K562 (cell line): ENCODE data around the gene RAP2C. TPM values are rescaled to one million over a fixed set of nuclear protein-coding genes. Genes with fewer than 3 reads are reported as not detected.

Experiments used
- ATAC-seq: fragments of 200-7000 bp; cut with Tn5 transposase; 3 replicates; pipeline ENCODE4 v1.9.1; 2020; ENCODE audit warnings: moderate library complexity
- BruUV-seq: library from RNA; stranded (reverse); fragments of 400-500 nt; replicated peaks from 2 replicates; lab custom pipeline; 2021; lab: Mats Ljungman, UMichigan
- CTCF ChIA-PET: fragments of 300-600 bp; formaldehyde crosslinking; extraction: SDS; loops from one replicate; lab custom pipeline; 2021; ENCODE audit warnings: low intra/inter-chr PET ratio; lab: Yijun Ruan, JAX
- POLR2A ChIA-PET: fragments of 300-600, 350-650 bp; sonication (Branson Sonifier 250); formaldehyde crosslinking; extraction: SDS; loops from one replicate; lab custom pipeline; 2021; ENCODE audit warnings: antibody characterized with exemption, inconsistent platforms; lab: Yijun Ruan, JAX
- DNase-seq, 4 experiments: peaks; one replicate each; pipeline versions ENCODE4 v3.0.0 to v3.0.0-alpha.2; 2011 to 2018; ENCODE audit warnings: low spot score in 3 of 4, mixed read lengths in 3 of 4; ENCODE audit errors: extremely low read depth in 1 of 4
- FAIRE-seq: peaks from 2 replicates; lab custom pipeline; 2011; peaks lifted over from hg19 to GRCh38; lab: Jason Lieb, UNC
- H2AFZ ChIP-seq: 2 replicates; pipeline ENCODE4 v1.6.0; 2011; ENCODE audit warnings: low read depth, low read length, control low read depth, inconsistent platforms
- H3K27ac ChIP-seq: fragments of 200-600 bp; 3 replicates; pipeline ENCODE4 v1.8.0; 2011; ENCODE audit warnings: low read depth, mild to moderate bottlenecking, control low read depth, inconsistent platforms, low read length, moderate library complexity, mixed read lengths; ENCODE audit errors: extremely low read depth
- H3K27me3 ChIP-seq, 2 experiments: fragments of 300-600 bp in 1 of 2; 2 replicates in 1 of 2; 3 replicates in 1 of 2; pipeline versions ENCODE4 v1.6.0 to v1.8.0; 2011; ENCODE audit warnings: inconsistent platforms in 2 of 2, low read length in 2 of 2, mild to moderate bottlenecking in 1 of 2, mixed read lengths in 1 of 2, moderate library complexity in 1 of 2; ENCODE audit not compliant: control insufficient read depth in 2 of 2, insufficient read depth in 2 of 2
- H3K36me3 ChIP-seq: fragments of 300-600 bp; 3 replicates; pipeline ENCODE4 v1.8.0; 2011; ENCODE audit warnings: mild to moderate bottlenecking, low read length, inconsistent platforms; ENCODE audit not compliant: control insufficient read depth, insufficient read depth
- H3K4me1 ChIP-seq, 2 experiments: fragments of 200-600 bp in 1 of 2; replicated peaks in 1 of 2; 2 replicates in 1 of 2; 3 replicates in 1 of 2; pipeline versions ENCODE4 v1.5.1 to v1.8.0; 2011; ENCODE audit warnings: inconsistent platforms in 2 of 2, low read length in 2 of 2, mild to moderate bottlenecking in 1 of 2, mixed read lengths in 1 of 2, moderate library complexity in 1 of 2; ENCODE audit not compliant: control insufficient read depth in 2 of 2, insufficient read depth in 2 of 2
- H3K4me2 ChIP-seq: 2 replicates; pipeline ENCODE4 v1.6.1; 2011; ENCODE audit warnings: low read length, control low read depth, inconsistent platforms, mixed read lengths; ENCODE audit not compliant: insufficient read depth
- H3K4me3 ChIP-seq: fragments of 200-600 bp; sonication (generic), shearing (Covaris generic); 2 replicates; pipeline ENCODE4 v1.5.1; 2016; ENCODE audit warnings: control low read depth, inconsistent platforms
- H3K79me2 ChIP-seq: fragments of 200-600 bp; 3 replicates; pipeline ENCODE4 v1.8.0; 2011; ENCODE audit warnings: low read length, inconsistent platforms; ENCODE audit not compliant: control insufficient read depth, insufficient read depth
- H3K9ac ChIP-seq, 2 experiments: 2 replicates each; pipeline versions ENCODE4 v1.6.0 to v1.6.1; 2011; ENCODE audit warnings: low read depth in 2 of 2, low read length in 2 of 2, control low read depth in 1 of 2, inconsistent platforms in 1 of 2, mild to moderate bottlenecking in 1 of 2, mixed read lengths in 1 of 2; ENCODE audit not compliant: insufficient read depth in 1 of 2
- H3K9me1 ChIP-seq: one replicate; pipeline ENCODE4 v1.6.0; 2011; ENCODE audit warnings: inconsistent platforms, mild to moderate bottlenecking, low read length, moderate library complexity; ENCODE audit not compliant: control insufficient read depth, insufficient read depth
- H3K9me3 ChIP-seq: replicated peaks from 2 replicates; pipeline ENCODE4 v1.5.1; 2011; ENCODE audit warnings: low read depth, low read length, inconsistent platforms; ENCODE audit not compliant: control insufficient read depth, insufficient read depth
- H4K20me1 ChIP-seq: replicated peaks from 2 replicates; pipeline ENCODE4 v1.6.1; 2011; ENCODE audit warnings: low read length, inconsistent platforms, mixed read lengths; ENCODE audit not compliant: control insufficient read depth, insufficient read depth
- ADNP ChIP-seq: fragments of 200-800 bp; sonication (Bioruptor generic); IDR thresholded peaks from 2 replicates; pipeline ENCODE4 v1.6.1; 2016; ENCODE audit warnings: missing genetic modification characterization, missing compliant biosample characterization
- BMI1 ChIP-seq: fragments of 150-350 bp; IDR thresholded peaks from 2 replicates; pipeline ENCODE4 v1.6.1; 2014; ENCODE audit warnings: low read length
- CBFA2T2 ChIP-seq: fragments of 450-650 bp; conservative IDR thresholded peaks from 2 replicates; pipeline ENCODE4 v1.6.1; 2017; ENCODE audit warnings: mild to moderate bottlenecking
- MLX ChIP-seq, 2 experiments: fragments of 450-650 bp in 1 of 2; sonication (generic) in 1 of 2; formaldehyde crosslinking; conservative IDR thresholded peaks; 2 replicates each; pipeline versions ENCODE4 v1.4.0 to v1.8.1; 2020 to 2022; ENCODE audit warnings: mild to moderate bottlenecking in 1 of 2, missing genetic modification reagents in 1 of 2
- MYNN ChIP-seq, 2 experiments: sonication (generic); formaldehyde crosslinking in 1 of 2; IDR thresholded peaks; 2 replicates each; pipeline versions ENCODE4 v1.5.0 to v1.6.1; 2016 to 2020; ENCODE audit warnings: antibody characterized with exemption in 1 of 2, missing genetic modification reagents in 1 of 2
- NFE2 ChIP-seq: IDR thresholded peaks from 2 replicates; pipeline ENCODE4 v1.6.1; 2014; ENCODE audit warnings: antibody characterized with exemption, low read depth
- NFRKB ChIP-seq: fragments of 450-650 bp; IDR thresholded peaks from 2 replicates; pipeline ENCODE4 v1.6.1; 2016; ENCODE audit warnings: low read depth
- POLR2AphosphoS2 ChIP-seq: IDR thresholded peaks from 2 replicates; pipeline ENCODE4 v1.6.1; 2012; ENCODE audit warnings: low read length, improper control_type of control experiment
- SMAD4 ChIP-seq: fragments of 250-450 bp; sonication (Bioruptor Pico); conservative IDR thresholded peaks from 2 replicates; pipeline ENCODE4 v1.8.0; 2021; ENCODE audit warnings: inconsistent platforms, mild to moderate bottlenecking, moderate library complexity
- TBL1XR1 ChIP-seq, 2 experiments: IDR thresholded peaks; 2 replicates each; pipeline ENCODE4 v1.6.1; 2012; ENCODE audit warnings: improper control_type of control experiment in 2 of 2, low read length in 2 of 2, mild to moderate bottlenecking in 1 of 2
- TBP ChIP-seq: optimal IDR thresholded peaks from 2 replicates; pipeline ENCODE3; 2011; ENCODE audit warnings: low read depth, low read length, improper control_type of control experiment
- ZNF324 ChIP-seq: fragments of 250-450 bp; sonication (Bioruptor Pico); IDR thresholded peaks from 2 replicates; pipeline ENCODE4 v1.4.0; 2020; ENCODE audit warnings: mild to moderate bottlenecking
- ZNF507 ChIP-seq: conservative IDR thresholded peaks from 2 replicates; pipeline ENCODE4 v1.6.1; 2017; ENCODE audit warnings: missing genetic modification characterization, missing compliant biosample characterization
- ZNF639 ChIP-seq, 2 experiments: fragments of 200-800 bp in 1 of 2; sonication (Bioruptor generic) in 1 of 2; sonication (generic) in 1 of 2; formaldehyde crosslinking in 1 of 2; IDR thresholded peaks in 1 of 2; conservative IDR thresholded peaks in 1 of 2; 2 replicates each; pipeline versions ENCODE4 v1.5.0 to v1.6.1; 2016 to 2020; ENCODE audit warnings: missing compliant biosample characterization in 1 of 2, missing genetic modification characterization in 1 of 2, missing genetic modification reagents in 1 of 2
- WGBS: fragments of 100-300 bp; shearing (Covaris generic); methylation state at CpG from one replicate; pipeline ENCODE4 v1.1.6; 2016; ENCODE audit warnings: low coverage, mixed read lengths; ENCODE audit not compliant: insufficient coverage; ENCODE audit errors: missing lambda C conversion rate; 5-methylcytosine and 5-hydroxymethylcytosine counted together
- in situ Hi-C: fragments of 300-500 bp; cut with MboI; formaldehyde crosslinking; loops from 4 replicates; pipeline ENCODE4 v1.15.0; 2018; ENCODE audit warnings: inconsistent platforms, mixed read lengths
- intact Hi-C: fragments of 100-400 bp; cut with micrococcal nuclease; formaldehyde crosslinking; loops from 2 replicates; pipeline ENCODE4 v1.14.2; 2022
- polyA plus RNA-seq, 8 experiments: library from polyadenylated mRNA; depleted of rRNA in 4 of 8; stranded (reverse) in 5 of 8; unstranded in 3 of 8; fragments of >200 nt; fragmentation: Nextera tagmentation in 2 of 8; fragmentation: Illumina TruSeq in 1 of 8; extraction: Ambion mirVana in 2 of 8; extraction: Trizol in 1 of 8; gene quantifications; 2 replicates each; pipeline versions ENCODE4 v1.2.1 to v1.2.3, GENCODE V29; 2011 to 2014; ENCODE audit warnings: inconsistent platforms in 1 of 8, missing spikeins in 1 of 8
- total RNA-seq, 7 experiments: library from RNA; depleted of rRNA in 6 of 7; stranded (reverse); fragments of >200 nt in 6 of 7; fragmentation: Illumina TruSeq in 2 of 7; extraction: Trizol in 2 of 7; gene quantifications; 2 replicates each; pipeline versions ENCODE4 v1.2.1 to v1.2.3, GENCODE V29; 2011 to 2021; ENCODE audit warnings: low replicate concordance in 1 of 7
- TF ChIP-seq, protein P1 (sequence below): IDR thresholded peaks from 2 replicates; pipeline ENCODE4 v1.6.1; 2012; ENCODE audit warnings: low read depth, low read length, improper control_type of control experiment, borderline replicate concordance
- TF ChIP-seq, protein P2 (sequence below): fragments of 250-450 bp; sonication (Bioruptor Pico); IDR thresholded peaks from 2 replicates; pipeline ENCODE4 v1.5.0; 2021; ENCODE audit warnings: mild to moderate bottlenecking, moderate library complexity

RAP2C gene
- total and polyA plus RNA-seq, 9 of the 15 experiments (the other 6 are each of a cell fraction or from before 2014, with no cell fraction given), result 7.8 to 28.6 (median 18.6) TPM

GRCh38 chrX:132188175-132188574 lies 31.1 kb downstream of the RAP2C start:
- ChIA-PET POLR2A (interaction anchor here (1.4 kb wide), 1 partner anchor 18 kb away, joined by 6 read pairs; no protein-coding TSS in a partner anchor), CTCF (no interaction called here)

More at GRCh38 chrX:132188175-132188574, 31.1 kb downstream of the RAP2C start:
- intact Hi-C loops, result no loop called here
- Histone ChIP-seq H3K27me3 (peaks cover 0 to 2% of the 10 kb centered on the region in 2 experiments; a peak in 3 of 5 replicates), H3K36me3 (no peaks in the 10 kb centered on the region), H3K4me2 (no peak overlapping the region), H2AFZ (no peak overlapping the region), H3K4me1 (no peaks in the 10 kb centered on the region), H3K27ac (no peak overlapping the region), H3K4me3 (no peak overlapping the region), H3K9me1 (no peaks in the 10 kb centered on the region), H3K9me3 (no peaks in the 10 kb centered on the region), H3K79me2 (no peaks in the 10 kb centered on the region), H3K9ac (no peak overlapping the region), H4K20me1 (no peaks in the 10 kb centered on the region)
- WGBS, result 4% methylated on average over 3 of the region's 3 CpGs
- FAIRE-seq (no peak), ATAC-seq (no peak), DNase-seq (no peak)
- BruUV-seq, result no TSS peak
- TF ChIP-seq ADNP (tag), result no peak
- TF ChIP-seq CBFA2T2, result no peak
- TF ChIP-seq SMAD4, result no peak
- no peak for TF ChIP-seq ZNF639 (CRISPR knock-in tag; conservative IDR thresholded peaks at IDR 0.05 in 1 of 2, IDR thresholded peaks at IDR 0.05 in 1 of 2)
- no peak for TF ChIP-seq MYNN (IDR thresholded peaks at IDR 0.05)
- no peak for TF ChIP-seq MYNN (CRISPR knock-in tag; IDR thresholded peaks at IDR 0.05)
- TF ChIP-seq, protein P1, sequence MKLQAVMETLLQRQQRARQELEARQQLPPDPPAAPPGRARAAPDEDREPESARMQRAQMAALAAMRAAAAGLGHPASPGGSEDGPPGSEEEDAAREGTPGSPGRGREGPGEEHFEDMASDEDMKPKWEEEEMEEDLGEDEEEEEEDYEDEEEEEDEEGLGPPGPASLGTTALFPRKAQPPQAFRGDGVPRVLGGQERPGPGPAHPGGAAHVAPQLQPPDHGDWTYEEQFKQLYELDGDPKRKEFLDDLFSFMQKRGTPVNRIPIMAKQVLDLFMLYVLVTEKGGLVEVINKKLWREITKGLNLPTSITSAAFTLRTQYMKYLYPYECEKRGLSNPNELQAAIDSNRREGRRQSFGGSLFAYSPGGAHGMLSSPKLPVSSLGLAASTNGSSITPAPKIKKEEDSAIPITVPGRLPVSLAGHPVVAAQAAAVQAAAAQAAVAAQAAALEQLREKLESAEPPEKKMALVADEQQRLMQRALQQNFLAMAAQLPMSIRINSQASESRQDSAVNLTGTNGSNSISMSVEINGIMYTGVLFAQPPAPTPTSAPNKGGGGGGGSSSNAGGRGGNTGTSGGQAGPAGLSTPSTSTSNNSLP, result no peak
- no peak for TF ChIP-seq NFE2
- TF ChIP-seq TBP, result no peak
- no peak for TF ChIP-seq MLX (CRISPR knock-in tag; conservative IDR thresholded peaks at IDR 0.05)
- TF ChIP-seq TBL1XR1 (IDR thresholded peaks at IDR 0.05; ENCODE audit: low read length in 2 of 2), result no peak
- TF ChIP-seq ZNF324, result no peak
- TF ChIP-seq POLR2AphosphoS2, result no peak
- TF ChIP-seq BMI1, result no peak
- no peak for TF ChIP-seq NFRKB
- TF ChIP-seq, protein P2, sequence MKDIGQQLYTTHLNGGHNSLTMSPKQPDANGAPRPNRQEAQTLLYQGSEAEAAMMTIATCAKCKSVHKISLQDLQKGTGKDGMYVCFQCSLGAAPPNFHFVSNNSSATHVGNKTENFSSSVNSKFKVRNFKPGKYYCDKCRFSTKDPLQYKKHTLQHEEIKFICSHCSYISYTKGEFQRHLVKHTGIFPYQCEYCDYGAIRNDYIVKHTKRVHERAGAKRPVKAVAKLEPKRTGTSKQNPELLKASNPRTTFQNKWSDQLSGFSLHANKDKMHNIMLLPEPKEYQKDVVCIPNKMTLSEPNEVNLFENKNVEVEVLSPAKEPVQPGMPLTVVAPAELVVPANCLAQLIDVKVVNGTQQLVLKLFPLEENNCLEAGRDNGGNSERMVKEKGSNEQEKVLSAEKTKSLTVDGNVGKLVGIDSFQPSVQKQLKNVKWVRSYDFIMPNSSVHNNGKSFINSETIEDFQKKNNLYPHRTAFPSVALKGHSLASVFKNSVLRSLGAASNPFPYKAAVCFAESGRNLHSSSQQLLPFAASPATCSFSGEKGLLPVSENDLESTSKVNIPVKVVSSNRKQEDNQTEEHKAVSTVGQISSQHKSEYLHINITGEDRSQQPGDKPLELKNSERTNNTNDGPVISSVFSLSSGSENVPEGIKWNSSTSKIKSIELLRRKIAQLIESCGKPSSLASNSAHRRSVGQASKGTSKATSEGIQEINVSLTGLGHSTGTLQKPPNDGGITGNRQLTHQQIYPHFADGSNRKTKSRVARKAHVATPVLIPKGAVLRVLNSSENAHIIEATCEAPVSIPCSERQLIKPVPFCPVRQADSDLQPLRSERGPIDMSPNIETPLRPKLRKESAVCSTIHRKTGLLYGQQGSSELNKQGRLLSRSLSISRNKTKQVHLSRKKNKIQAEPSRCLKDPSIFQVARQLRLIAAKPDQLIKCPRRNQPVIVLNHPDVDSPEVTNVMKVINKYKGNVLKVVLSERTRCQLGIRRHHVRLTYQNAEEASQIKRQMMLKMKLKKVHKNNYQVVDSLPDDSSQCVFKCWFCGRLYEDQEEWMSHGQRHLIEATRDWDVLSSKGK (CRISPR knock-in tag), result no peak
- no peak for TF ChIP-seq ZNF507
- in situ Hi-C loops, result no loop called here
